OCI-LY1 (cell line): ENCODE measurements around the gene CDRT4.

Experiments used
- H2AFZ ChIP-seq: fragments of 200-600 bp; sonication (generic), shearing (Covaris generic); 2 replicates; pipeline ENCODE4 v1.6.0; 2014; ENCODE audit warnings: antibody characterized with exemption, mild to moderate bottlenecking, low read length
- H3F3A ChIP-seq: fragments of 200-600 bp; sonication (generic), shearing (Covaris generic); 2 replicates; pipeline ENCODE4 v1.6.0; 2014; ENCODE audit warnings: mild to moderate bottlenecking, antibody characterized with exemption, low read length, moderate library complexity; ENCODE audit not compliant: insufficient read depth
- H3K27ac ChIP-seq: fragments of 200-600 bp; sonication (generic); 2 replicates; pipeline ENCODE4 v1.5.1; 2014; ENCODE audit warnings: low read length, mixed run types, mild to moderate bottlenecking, low read depth; ENCODE audit not compliant: poor library complexity, severe bottlenecking
- H3K27me3 ChIP-seq: fragments of 200-600 bp; sonication (generic); 2 replicates; pipeline ENCODE4 v1.6.0; 2014; ENCODE audit warnings: antibody characterized with exemption, mild to moderate bottlenecking, low read length, moderate library complexity; ENCODE audit not compliant: insufficient read depth
- H3K36me3 ChIP-seq: fragments of 200-600 bp; sonication (generic); 2 replicates; pipeline ENCODE4 v1.6.1; 2014; ENCODE audit warnings: mild to moderate bottlenecking, antibody characterized with exemption, low read length, moderate library complexity, mixed read lengths; ENCODE audit not compliant: insufficient read depth
- H3K4me1 ChIP-seq: fragments of 200-600 bp; sonication (generic); 2 replicates; pipeline ENCODE4 v1.5.1; 2014; ENCODE audit warnings: mild to moderate bottlenecking, low read length, moderate library complexity; ENCODE audit not compliant: insufficient read depth, severe bottlenecking
- H3K4me2 ChIP-seq: fragments of 200-600 bp; sonication (generic), shearing (Covaris generic); 2 replicates; pipeline ENCODE4 v1.6.1; 2014; ENCODE audit warnings: low read length
- H3K4me3 ChIP-seq: fragments of 200-600 bp; sonication (generic); 2 replicates; pipeline ENCODE4 v1.5.1; 2014; ENCODE audit warnings: low read length, low read depth, mild to moderate bottlenecking, mixed read lengths; ENCODE audit not compliant: poor library complexity, severe bottlenecking
- H3K79me2 ChIP-seq: fragments of 200-600 bp; shearing (Covaris generic); 2 replicates; pipeline ENCODE4 v1.6.1; 2016; ENCODE audit warnings: mixed run types, low read length, mixed read lengths; ENCODE audit not compliant: insufficient read depth
- H3K9ac ChIP-seq: fragments of 200-600 bp; sonication (generic), shearing (Covaris generic); 2 replicates; pipeline ENCODE4 v1.6.1; 2014; ENCODE audit warnings: mild to moderate bottlenecking, low read length, mixed read lengths
- H3K9me2 ChIP-seq: fragments of 200-600 bp; sonication (generic), shearing (Covaris generic); 2 replicates; pipeline ENCODE4 v1.6.1; 2014; ENCODE audit warnings: low read depth, mild to moderate bottlenecking, low read length, mixed read lengths
- H3K9me3 ChIP-seq: fragments of 200-600 bp; shearing (Covaris generic); 2 replicates; pipeline ENCODE4 v1.6.1; 2014; ENCODE audit warnings: low read length, mixed read lengths
- H4K20me1 ChIP-seq: fragments of 200-600 bp; sonication (generic), shearing (Covaris generic); 2 replicates; pipeline ENCODE4 v1.6.0; 2016; ENCODE audit warnings: mild to moderate bottlenecking, low read length; ENCODE audit not compliant: insufficient read depth
- EZH2 ChIP-seq: fragments of 200-600 bp; sonication (generic), shearing (Covaris generic); IDR thresholded peaks from 2 replicates; pipeline ENCODE4 v1.8.0; 2017; ENCODE audit warnings: borderline replicate concordance, mixed run types, mild to moderate bottlenecking, antibody characterized with exemption, low read length, moderate library complexity, mixed read lengths
- TF ChIP-seq, protein P1 (sequence below): fragments of 200-600 bp; sonication (generic), shearing (Covaris generic); IDR thresholded peaks from 2 replicates; pipeline ENCODE4 v1.5.1; 2017; ENCODE audit warnings: mild to moderate bottlenecking, antibody characterized with exemption, low read length, moderate library complexity, mixed read lengths

CDRT4 gene

DNA sequence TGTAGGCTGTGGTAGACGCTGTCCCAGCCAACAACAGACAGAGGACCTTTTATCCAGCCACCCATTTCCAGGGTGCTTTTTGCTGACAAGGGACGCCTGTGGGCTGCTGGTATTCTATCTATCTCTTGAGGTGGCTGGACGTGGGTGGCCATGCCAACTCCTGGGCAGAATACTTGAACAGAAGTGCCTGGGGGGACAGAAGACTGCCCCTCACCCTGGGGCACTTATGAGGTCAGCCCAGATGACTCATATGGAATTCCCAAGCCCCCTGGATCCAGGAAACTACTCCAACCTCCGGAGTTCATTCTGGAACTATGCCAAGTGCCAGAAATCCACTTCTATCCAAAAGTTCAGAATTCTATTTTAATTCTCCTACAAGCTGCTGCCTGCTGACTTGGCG, 61.3 kb downstream of the CDRT4 start:
- H3K9ac ChIP-seq, result no peak overlapping the region
- no peak overlapping the region for H3K4me2 ChIP-seq
- no peaks in the 10 kb centered on the region for H3K27me3 ChIP-seq
- no peaks in the 10 kb centered on the region for H3F3A ChIP-seq
- no peaks in the 10 kb centered on the region for H4K20me1 ChIP-seq
- H3K9me3 ChIP-seq, result no peaks in the 10 kb centered on the region
- no peaks in the 10 kb centered on the region for H3K9me2 ChIP-seq
- no peak overlapping the region for H3K27ac ChIP-seq
- no peaks in the 10 kb centered on the region for H3K79me2 ChIP-seq
- no peak overlapping the region for H2AFZ ChIP-seq
- no peak overlapping the region for H3K4me3 ChIP-seq
- no peaks in the 10 kb centered on the region for H3K36me3 ChIP-seq
- no peaks in the 10 kb centered on the region for H3K4me1 ChIP-seq
- TF ChIP-seq, protein P1, sequence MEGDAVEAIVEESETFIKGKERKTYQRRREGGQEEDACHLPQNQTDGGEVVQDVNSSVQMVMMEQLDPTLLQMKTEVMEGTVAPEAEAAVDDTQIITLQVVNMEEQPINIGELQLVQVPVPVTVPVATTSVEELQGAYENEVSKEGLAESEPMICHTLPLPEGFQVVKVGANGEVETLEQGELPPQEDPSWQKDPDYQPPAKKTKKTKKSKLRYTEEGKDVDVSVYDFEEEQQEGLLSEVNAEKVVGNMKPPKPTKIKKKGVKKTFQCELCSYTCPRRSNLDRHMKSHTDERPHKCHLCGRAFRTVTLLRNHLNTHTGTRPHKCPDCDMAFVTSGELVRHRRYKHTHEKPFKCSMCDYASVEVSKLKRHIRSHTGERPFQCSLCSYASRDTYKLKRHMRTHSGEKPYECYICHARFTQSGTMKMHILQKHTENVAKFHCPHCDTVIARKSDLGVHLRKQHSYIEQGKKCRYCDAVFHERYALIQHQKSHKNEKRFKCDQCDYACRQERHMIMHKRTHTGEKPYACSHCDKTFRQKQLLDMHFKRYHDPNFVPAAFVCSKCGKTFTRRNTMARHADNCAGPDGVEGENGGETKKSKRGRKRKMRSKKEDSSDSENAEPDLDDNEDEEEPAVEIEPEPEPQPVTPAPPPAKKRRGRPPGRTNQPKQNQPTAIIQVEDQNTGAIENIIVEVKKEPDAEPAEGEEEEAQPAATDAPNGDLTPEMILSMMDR, result no peak
- TF ChIP-seq EZH2, result no peak

DNA sequence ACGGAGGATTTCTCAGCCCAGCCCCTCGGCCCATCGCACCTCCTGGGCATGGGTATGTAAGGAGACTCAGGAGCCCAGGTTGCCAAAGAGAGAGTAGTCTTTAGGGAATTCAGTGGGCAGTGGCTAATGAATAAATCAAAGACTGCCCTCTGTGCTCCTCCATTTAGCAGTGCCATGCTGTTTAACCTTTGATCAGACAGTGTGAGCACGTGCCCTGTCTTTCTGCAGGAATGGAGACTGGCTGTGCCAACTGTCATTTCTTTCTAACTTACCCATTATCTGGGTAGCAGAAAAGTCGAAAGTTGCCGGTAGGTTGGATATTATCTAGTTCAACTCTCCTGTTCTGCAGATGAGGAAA, 62.4 kb downstream of the CDRT4 start:
- no peaks in the 10 kb centered on the region for H3K79me2 ChIP-seq
- no peaks in the 10 kb centered on the region for H3K27me3 ChIP-seq
- no peak overlapping the region for H2AFZ ChIP-seq
- H3F3A ChIP-seq, result no peaks in the 10 kb centered on the region
- no peaks in the 10 kb centered on the region for H4K20me1 ChIP-seq
- no peak overlapping the region for H3K9ac ChIP-seq
- no peak overlapping the region for H3K4me2 ChIP-seq
- no peak for TF ChIP-seq EZH2
- TF ChIP-seq, protein P1, result no peak
- no peaks in the 10 kb centered on the region for H3K9me2 ChIP-seq
- H3K9me3 ChIP-seq, result no peaks in the 10 kb centered on the region
- H3K27ac ChIP-seq, result no peak overlapping the region
- no peaks in the 10 kb centered on the region for H3K36me3 ChIP-seq
- H3K4me1 ChIP-seq, result no peaks in the 10 kb centered on the region
- no peak overlapping the region for H3K4me3 ChIP-seq

DNA sequence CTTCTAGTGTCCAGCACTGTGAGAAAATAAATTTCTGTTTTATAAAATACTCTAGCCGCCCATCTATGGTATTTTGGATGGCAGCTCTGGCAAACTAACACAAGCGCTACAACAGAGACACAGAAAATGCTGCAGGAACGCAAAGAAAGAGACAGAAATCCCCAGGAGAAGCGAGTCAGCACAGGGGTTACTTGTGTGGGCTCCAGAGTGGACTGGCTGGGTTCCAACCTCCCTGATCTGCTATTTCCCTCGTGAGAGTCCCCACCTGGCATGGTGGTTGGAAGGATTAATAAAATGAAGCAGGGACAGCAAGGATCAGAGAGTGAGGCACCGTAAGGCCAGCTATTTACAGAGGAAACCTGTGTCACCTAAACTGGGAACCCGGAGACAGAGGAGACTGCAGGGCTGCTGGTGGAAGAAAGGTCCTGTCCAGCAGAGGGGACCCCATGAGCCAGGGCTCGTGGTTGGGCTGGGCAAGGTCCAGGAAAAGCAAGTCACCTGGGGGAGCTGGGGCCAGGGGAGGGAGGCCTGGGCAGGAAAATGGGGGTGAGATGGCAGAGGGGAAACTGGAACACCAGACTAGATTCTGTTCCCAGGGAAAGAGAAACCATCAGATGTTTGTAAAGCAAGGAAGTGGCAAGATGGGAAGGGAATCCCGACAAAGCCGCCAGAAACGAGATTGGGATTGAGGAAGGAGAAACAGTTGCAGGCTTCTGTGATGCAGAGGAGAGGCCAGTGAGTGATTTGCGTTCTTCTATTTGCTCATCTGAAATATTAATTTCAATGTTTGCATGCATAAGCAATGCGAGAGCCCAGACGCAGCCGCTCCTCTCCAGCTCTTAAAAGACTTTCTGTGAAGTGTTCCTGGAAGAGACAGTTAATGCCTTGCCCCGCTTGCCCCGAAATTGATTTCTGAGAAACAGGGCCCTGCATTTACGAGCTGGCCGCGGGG, 63.0 kb downstream of the CDRT4 start:
- Histone ChIP-seq H3K9me2 (no peaks in the 10 kb centered on the region), H3K27me3 (no peaks in the 10 kb centered on the region), H3K4me3 (no peak overlapping the region), H3K4me1 (no peaks in the 10 kb centered on the region), H3K9me3 (no peaks in the 10 kb centered on the region), H3K79me2 (no peaks in the 10 kb centered on the region), H2AFZ (no peak overlapping the region), H3K4me2 (no peak overlapping the region), H3K36me3 (no peaks in the 10 kb centered on the region), H3F3A (no peaks in the 10 kb centered on the region), H3K9ac (no peak overlapping the region), H3K27ac (no peak overlapping the region), H4K20me1 (no peaks in the 10 kb centered on the region)
- TF ChIP-seq, protein P1, result no peak
- TF ChIP-seq EZH2, result no peak
